Adrenal gland (tissue), 12 donors: ENCODE measurements around the gene MOB3C. TPM values are rescaled to one million over a fixed set of nuclear protein-coding genes. Genes with fewer than 3 reads are reported as not detected.
A peak's percentile ranks its signal among the peaks of the same experiment; 100 is the strongest.

Source experiments
- DNase-seq, 7 donors: peaks; one replicate each; pipeline ENCODE4 v3.0.0-alpha.2; 2019 to 2020
- H3K27ac ChIP-seq, 5 donors: fragments of 200-600 bp; sonication (generic) in 4 of 5; 1 replicate in 3 of 5; 2 replicates in 2 of 5; pipeline versions ENCODE4 v1.5.1 to v1.8.0; 2016 to 2020; ENCODE audit warnings: mild to moderate bottlenecking in 1 of 5
- H3K27me3 ChIP-seq: fragments of 200-600 bp; 2 replicates; pipeline ENCODE4 v1.8.0; 2021
- H3K36me3 ChIP-seq, 2 donors: fragments of 200-600 bp; replicated peaks in 1 of 2; 1 replicate in 1 of 2; 2 replicates in 1 of 2; pipeline versions ENCODE4 v1.5.1 to v1.8.0; 2018 to 2022
- H3K4me1 ChIP-seq, 2 donors: fragments of 200-600 bp; replicated peaks in 1 of 2; 1 replicate in 1 of 2; 2 replicates in 1 of 2; pipeline versions ENCODE4 v1.5.1 to v1.8.0; 2018 to 2021
- H3K4me3 ChIP-seq, 4 donors: fragments of 200-600 bp; sonication (generic) in 3 of 4; one replicate each; pipeline ENCODE4 v1.5.1; 2016 to 2018
- H3K9me3 ChIP-seq, 3 donors: fragments of 200-600 bp; sonication (generic) in 1 of 3; replicated peaks in 1 of 3; 1 replicate in 2 of 3; 2 replicates in 1 of 3; pipeline versions ENCODE4 v1.5.1 to v1.8.0; 2016 to 2021
- CTCF ChIP-seq, 6 experiments: fragments of 450-650 bp in 4 of 6; fragments of 200-600 bp in 2 of 6; sonication (generic) in 1 of 6; IDR thresholded peaks; 1 replicate in 5 of 6; 2 replicates in 1 of 6; pipeline versions ENCODE4 v1.5.1 to v1.8.0; 2016 to 2021; ENCODE audit warnings: antibody characterized with exemption in 6 of 6, mild to moderate bottlenecking in 2 of 6, moderate library complexity in 1 of 6
- POLR2A ChIP-seq, 2 donors: fragments of 450-650 bp; IDR thresholded peaks; one replicate each; pipeline ENCODE4 v1.6.1; 2017; ENCODE audit warnings: antibody characterized with exemption in 2 of 2, mild to moderate bottlenecking in 2 of 2, moderate library complexity in 1 of 2
- WGBS, 4 donors: extraction: QIAGEN DNeasy Blood & Tissue Kit in 2 of 4; methylation state at CpG; one replicate each; pipeline versions ENCODE4 v1.1.5 to v1.1.7; 2013 to 2017; 5-methylcytosine and 5-hydroxymethylcytosine counted together
- intact Hi-C, 2 donors: fragments of 100-400 bp; cut with DNase I; formaldehyde crosslinking; loops; one replicate each; pipeline versions ENCODE4 v1.14.1 to v1.15.0; 2022 to 2023
- polyA plus RNA-seq, 3 donors: library from polyadenylated mRNA; stranded (reverse); fragments of 200-250 nt in 2 of 3; fragments of 350-450 nt in 1 of 3; fragmentation: Illumina TruSeq in 1 of 3; extraction: RNeasy Lipid Tissue Mini Kit (QIAGEN cat#74804) in 1 of 3; gene quantifications; one replicate each; pipeline ENCODE4 v1.2.3, GENCODE V29; 2013 to 2014
- total RNA-seq, 9 donors: library from RNA; depleted of rRNA in 4 of 9; stranded (reverse); fragments of >200 nt in 4 of 9; fragments of 120-200 nt in 1 of 9; fragmentation: NEBNext Ultra II Directional in 1 of 9; extraction: Animal tissue kit (Norgen Biotek cat#: 25700) in 1 of 9; gene quantifications; one replicate each; pipeline versions ENCODE4 v1.1.0 to v1.2.4, GENCODE V29; 2013 to 2023
- donor health status: healthy with polysubstance abuse.
- donor health status: Bipolar disorder and iron deficiency.
- donor health status: DM: yes; HTN: yes; CAD: no.
- donor health status: DM: no; HTN: no; CAD: no.
- donor health status: DM: no; HTN: no; CAD: no.
- donor health status: DM: yes; HTN: yes; CAD: no.

MOB3C gene
- total and polyA plus RNA-seq, 12 donors = 7.5 to 29.9 (median 17.0) TPM

GRCh38 chr1:46606255-46606965, 10.2 kb downstream of the MOB3C start:
- H3K4me3 ChIP-seq = no peak overlapping the region
- intact Hi-C loops = no loop called here
- no peaks in the 10 kb centered on the region for H3K27me3 ChIP-seq
- peaks cover 14 to 34% of the 10 kb centered on the region in 2 donors for H3K4me1 ChIP-seq
- 86 to 100% (median 98%) methylated on average over 2 of the region's 2 CpGs for WGBS, 4 donors
- H3K9me3 ChIP-seq = no peaks in the 10 kb centered on the region
- no peak for TF ChIP-seq CTCF (IDR thresholded peaks at IDR 0.05)
- no peak for TF ChIP-seq POLR2A (IDR thresholded peaks at IDR 0.05)
- H3K27ac ChIP-seq = no peak overlapping the region
- DNase-seq = no peak
- H3K36me3 ChIP-seq = peaks cover 0 to 24% of the 10 kb centered on the region in 2 donors

GRCh38 chr1:46605232-46605631, 11.4 kb downstream of the MOB3C start:
- 64 to 84% (median 72%) methylated on average over 2 of the region's 2 CpGs for WGBS, 4 donors
- Histone ChIP-seq H3K9me3 (no peaks in the 10 kb centered on the region), H3K27ac (no peak overlapping the region), H3K27me3 (no peaks in the 10 kb centered on the region), H3K36me3 (peaks cover 0 to 24% of the 10 kb centered on the region in 2 donors), H3K4me1 (peaks cover 14 to 33% of the 10 kb centered on the region in 2 donors), H3K4me3 (peak overlapping the region in 1 of 4 donors; percentile 65)
- no peak for DNase-seq
- TF ChIP-seq CTCF (IDR thresholded peaks at IDR 0.05) (no peak), POLR2A (IDR thresholded peaks at IDR 0.05) (no peak)
- intact Hi-C loops = no loop called here

GRCh38 chr1:46603858-46604549, 12.6 kb downstream of the MOB3C start, which contains the start of gene MKNK1:
MKNK1 (minus strand) TSS chr1:46604268; CDS start chr1:46583327, 20,941 bp downstream.
- WGBS, 4 donors = 0 to 1% (median 1%) methylated on average over 20 to 53 of the region's 53 CpGs

More at GRCh38 chr1:46603858-46604549, 12.6 kb downstream of the MOB3C start, which contains the start of gene MKNK1:
- TF ChIP-seq POLR2A (IDR thresholded peaks at IDR 0.05) (peak; percentile 66 to 75), CTCF (IDR thresholded peaks at IDR 0.05) (peak in 1 of 6 experiments; percentile 30)
- peak within 1 kb of the TSS; percentile 36 to 86 (median 66) for H3K27ac ChIP-seq
- H3K4me1 ChIP-seq = peaks cover 14 to 44% of the 10 kb centered on the region in 2 donors
- H3K4me3 ChIP-seq = peak within 1 kb of the TSS; percentile 56 to 88 (median 67)
- peaks cover 0 to 14% of the 10 kb centered on the region in 2 donors for H3K36me3 ChIP-seq
- intact Hi-C loops = no loop called here
- no peaks in the 10 kb centered on the region for H3K9me3 ChIP-seq
- no peaks in the 10 kb centered on the region for H3K27me3 ChIP-seq
- peak; percentile 97 to 99 (median 98) for DNase-seq
